Kidney (tissue), 14 donors: ENCODE results near the gene TCN2. TPM values are rescaled to one million over a fixed set of nuclear protein-coding genes. Genes with fewer than 3 reads are reported as not detected.

ENCODE experiments used
- DNase-seq, 5 donors: peaks; one replicate each; pipeline ENCODE4 v3.0.0-alpha.2; 2013 to 2020
- FAIRE-seq: peaks from 2 replicates; lab custom pipeline; 2012; peaks lifted over from hg19 to GRCh38; lab: Jason Lieb, UNC
- H3K27ac ChIP-seq, 2 donors: one replicate each; pipeline ENCODE4 v1.7.0; 2013; ENCODE audit warnings: low read depth in 2 of 2, low read length in 2 of 2, inconsistent platforms in 1 of 2
- H3K27me3 ChIP-seq: one replicate; pipeline ENCODE4 v1.7.1; 2013; ENCODE audit warnings: low read length, inconsistent platforms; ENCODE audit not compliant: control insufficient read depth, insufficient read depth
- H3K36me3 ChIP-seq, 3 donors: one replicate each; pipeline versions ENCODE4 v1.7.0 to v1.7.1; 2013; ENCODE audit warnings: low read length in 3 of 3, control low read depth in 1 of 3, inconsistent platforms in 1 of 3; ENCODE audit not compliant: insufficient read depth in 3 of 3, control insufficient read depth in 2 of 3
- H3K4me1 ChIP-seq, 3 donors: one replicate each; pipeline versions ENCODE4 v1.7.0 to v1.7.1; 2013; ENCODE audit warnings: low read length in 3 of 3, inconsistent platforms in 1 of 3, low read depth in 1 of 3; ENCODE audit not compliant: control insufficient read depth in 2 of 3, insufficient read depth in 2 of 3
- H3K4me3 ChIP-seq, 3 donors: one replicate each; pipeline versions ENCODE4 v1.7.0 to v1.8.1; 2013; ENCODE audit warnings: low read length in 3 of 3, control low read depth in 1 of 3, inconsistent platforms in 1 of 3
- H3K9ac ChIP-seq, 3 donors: one replicate each; pipeline versions ENCODE4 v1.7.0 to v1.7.1; 2013; ENCODE audit warnings: low read length in 3 of 3, control low read depth in 1 of 3, inconsistent platforms in 1 of 3
- H3K9me3 ChIP-seq, 3 donors: one replicate each; pipeline versions ENCODE4 v1.7.0 to v1.7.1; 2013; ENCODE audit warnings: low read length in 3 of 3, control low read depth in 1 of 3, inconsistent platforms in 1 of 3; ENCODE audit not compliant: control insufficient read depth in 2 of 3, insufficient read depth in 1 of 3
- CTCF ChIP-seq: IDR thresholded peaks from 3 replicates; pipeline ENCODE4 v1.5.1; 2012; ENCODE audit warnings: mild to moderate bottlenecking, moderate library complexity, borderline replicate concordance; ENCODE audit not compliant: insufficient read depth; ENCODE audit errors: extremely low read depth
- intact Hi-C: fragments of 100-400 bp; cut with DNase I; formaldehyde crosslinking; loops from one replicate; pipeline ENCODE4 v1.11.1; 2022
- polyA plus RNA-seq: library from polyadenylated mRNA; stranded (reverse); fragments of 350-450 nt; fragmentation: Illumina TruSeq; extraction: RNeasy Lipid Tissue Mini Kit (QIAGEN cat#74804); gene quantifications from one replicate; pipeline ENCODE4 v1.2.3, GENCODE V29; 2014; ENCODE audit warnings: low read depth, low replicate concordance; ENCODE audit not compliant: insufficient read depth
- total RNA-seq: library from RNA; stranded (reverse); fragmentation: NEBNext Ultra II Directional; extraction: Animal tissue kit (Norgen Biotek cat#: 25700); gene quantifications from one replicate; pipeline ENCODE4 v1.2.1, GENCODE V29; 2021
- donor health status: control.
- donor health status: control.
- donor health status: control.
- donor health status: control.
- donor health status: control.
- donor health status: DM: yes; HTN: yes; CAD: no.
- donor health status: Normal renal cell carcinoma (clear cell type).

TCN2 gene
- total and polyA plus RNA-seq, 2 donors from 2014 or later: 71.3 to 174 TPM

- Histone ChIP-seq H3K4me1 (peaks cover 0 to 23% (median 12%) of the 10 kb centered on the region in 3 donors), H3K36me3 (no peaks in the 10 kb centered on the region), H3K9ac (peak within 1 kb of the TSS; percentile 30 to 80 (median 71)), H3K27me3 (no peaks in the 10 kb centered on the region), H3K4me3 (peak within 1 kb of the TSS; percentile 53 to 73 (median 72)), H3K27ac (peak within 1 kb of the TSS; percentile 91 to 93), H3K9me3 (no peaks in the 10 kb centered on the region)
- TF ChIP-seq CTCF: no peak
- no peak for FAIRE-seq
- peak; percentile 90 to 98 (median 94) for DNase-seq
- intact Hi-C loops: no loop called here
These were observed 28.6 kb downstream of the TCN2 start, which contains the start of gene SLC35E4 for GRCh38 chr22:30635273-30636225. TSS of gene SLC35E4 (plus strand) at chr22:30635781. CDS start at chr22:30636451, 670 bp downstream.

GRCh38 chr22:30636226-30637077, 29.5 kb downstream of the TCN2 start:
- Histone ChIP-seq H3K4me1 (peaks cover 0 to 23% (median 12%) of the 10 kb centered on the region in 3 donors), H3K27ac (peak overlapping the region in 1 of 2 donors; percentile 91), H3K36me3 (no peaks in the 10 kb centered on the region), H3K27me3 (no peaks in the 10 kb centered on the region), H3K9me3 (no peaks in the 10 kb centered on the region), H3K9ac (peak overlapping the region; percentile 30 to 80 (median 71)), H3K4me3 (peak overlapping the region; percentile 53 to 73 (median 72))
- intact Hi-C loops: no loop called here
- FAIRE-seq: no peak
- TF ChIP-seq CTCF: no peak
- DNase-seq: peak; percentile 12 to 80 (median 21)

- Histone ChIP-seq H3K27me3 (no peaks in the 10 kb centered on the region), H3K4me3 (no peak overlapping the region), H3K9ac (no peak overlapping the region), H3K36me3 (no peaks in the 10 kb centered on the region), H3K27ac (no peak overlapping the region), H3K9me3 (no peaks in the 10 kb centered on the region), H3K4me1 (peaks cover 0 to 23% (median 12%) of the 10 kb centered on the region in 3 donors)
- intact Hi-C loops: no loop called here
- TF ChIP-seq CTCF: no peak
- DNase-seq: no peak
- no peak for FAIRE-seq
These were observed 30.7 kb downstream of the TCN2 start for GRCh38 chr22:30637701-30638114.
